Suppressor macrophage (primary cell): ENCODE measurements around the gene MTSS2.
A peak's percentile ranks its signal among the peaks of the same experiment; 100 is the strongest.
"Not testable (repeated sequence)": the region's sequence is repeated elsewhere in the genome, so short reads cannot be mapped to it uniquely, and the experiment has no call there.

Source experiments
- DNase-seq, 4 experiments: peaks; one replicate each; pipeline ENCODE4 v3.0.0-alpha.2; 2020 to 2022

The MTSS2 gene

DNA sequence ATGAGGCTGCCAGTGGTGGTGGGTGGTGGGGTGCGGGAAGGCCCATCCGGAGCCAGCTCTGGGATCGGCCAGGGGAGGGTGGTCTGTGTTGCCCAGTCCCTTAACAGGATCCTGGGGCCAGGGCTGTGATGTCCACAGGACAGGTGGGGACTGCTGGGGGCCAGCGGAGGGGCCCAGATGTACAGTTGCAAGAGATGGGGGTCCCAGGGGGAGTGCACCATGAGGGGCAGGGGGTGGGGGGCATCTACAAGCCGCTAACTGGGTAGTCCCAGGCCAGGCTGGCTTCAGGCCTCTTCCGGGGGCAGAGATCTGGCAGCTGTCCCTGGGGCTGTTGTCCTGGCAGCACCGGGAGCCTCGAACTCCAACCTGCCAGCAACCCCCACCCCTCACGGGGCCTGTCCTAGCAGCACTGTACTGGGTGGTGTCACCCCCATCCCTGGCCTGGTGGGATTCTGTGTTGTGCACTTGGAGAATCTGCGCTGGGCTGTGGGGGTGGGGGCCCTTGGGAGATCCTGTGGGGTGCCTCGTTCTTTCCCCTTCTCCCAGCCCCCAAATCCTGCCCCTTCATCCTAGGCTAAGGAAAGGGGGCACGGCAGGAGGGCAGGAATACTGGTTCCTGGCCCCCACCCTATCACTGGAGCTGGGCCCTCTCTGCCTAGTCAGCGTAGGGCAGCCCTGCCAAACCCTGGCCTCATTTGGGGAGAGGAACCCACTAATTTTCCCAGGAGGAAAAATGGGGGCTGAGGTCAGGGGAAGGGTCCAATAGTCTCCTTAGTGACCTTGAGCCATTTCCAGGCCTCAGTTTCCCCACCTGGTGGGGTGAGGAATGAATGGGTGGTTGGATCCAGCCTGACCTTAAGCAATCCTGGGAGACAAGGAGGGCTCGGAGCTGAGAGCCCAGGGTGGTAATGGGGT, 1.4 kb downstream of the MTSS2 start:
- no peak for DNase-seq

DNA sequence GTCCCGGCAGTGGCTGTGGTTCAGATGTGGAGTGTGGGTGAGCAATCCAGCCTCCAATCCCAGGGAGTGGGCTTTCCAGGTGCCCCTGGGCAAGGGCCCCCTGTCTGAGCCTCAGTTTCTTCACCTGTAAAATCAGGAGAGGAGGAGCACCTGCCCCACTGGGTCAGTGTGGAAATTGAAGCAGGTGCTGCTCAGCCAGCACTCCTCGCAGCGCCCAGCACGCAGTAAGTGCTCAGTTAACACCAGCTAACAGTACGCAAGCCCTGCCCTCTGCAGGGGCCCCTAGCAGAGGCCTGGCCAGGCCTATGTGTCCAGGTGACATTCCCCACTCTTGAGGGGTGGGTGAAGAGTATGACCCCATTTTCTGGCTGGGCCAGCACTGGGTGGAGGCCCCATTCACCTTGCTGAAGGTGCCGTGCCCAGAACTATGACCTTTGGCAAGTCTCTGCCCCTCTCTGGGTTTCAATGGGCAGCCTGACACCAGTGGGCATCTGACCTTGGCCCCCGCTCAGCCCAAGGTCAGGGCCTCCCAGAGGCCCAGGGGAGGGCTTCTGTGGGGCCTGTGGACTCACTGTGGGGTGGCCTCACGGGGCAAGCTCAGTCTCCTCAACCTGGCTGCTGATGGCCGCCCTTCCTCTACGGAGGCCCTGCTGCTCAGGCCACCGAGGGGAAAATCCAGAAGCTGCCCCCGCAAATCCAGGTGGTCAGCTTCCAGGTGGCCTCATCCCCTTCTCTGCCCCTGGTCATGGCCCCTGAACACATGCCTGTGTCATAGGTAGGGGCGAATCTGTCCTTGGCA, 2.5 kb downstream of the MTSS2 start:
- DNase-seq: no peak

DNA sequence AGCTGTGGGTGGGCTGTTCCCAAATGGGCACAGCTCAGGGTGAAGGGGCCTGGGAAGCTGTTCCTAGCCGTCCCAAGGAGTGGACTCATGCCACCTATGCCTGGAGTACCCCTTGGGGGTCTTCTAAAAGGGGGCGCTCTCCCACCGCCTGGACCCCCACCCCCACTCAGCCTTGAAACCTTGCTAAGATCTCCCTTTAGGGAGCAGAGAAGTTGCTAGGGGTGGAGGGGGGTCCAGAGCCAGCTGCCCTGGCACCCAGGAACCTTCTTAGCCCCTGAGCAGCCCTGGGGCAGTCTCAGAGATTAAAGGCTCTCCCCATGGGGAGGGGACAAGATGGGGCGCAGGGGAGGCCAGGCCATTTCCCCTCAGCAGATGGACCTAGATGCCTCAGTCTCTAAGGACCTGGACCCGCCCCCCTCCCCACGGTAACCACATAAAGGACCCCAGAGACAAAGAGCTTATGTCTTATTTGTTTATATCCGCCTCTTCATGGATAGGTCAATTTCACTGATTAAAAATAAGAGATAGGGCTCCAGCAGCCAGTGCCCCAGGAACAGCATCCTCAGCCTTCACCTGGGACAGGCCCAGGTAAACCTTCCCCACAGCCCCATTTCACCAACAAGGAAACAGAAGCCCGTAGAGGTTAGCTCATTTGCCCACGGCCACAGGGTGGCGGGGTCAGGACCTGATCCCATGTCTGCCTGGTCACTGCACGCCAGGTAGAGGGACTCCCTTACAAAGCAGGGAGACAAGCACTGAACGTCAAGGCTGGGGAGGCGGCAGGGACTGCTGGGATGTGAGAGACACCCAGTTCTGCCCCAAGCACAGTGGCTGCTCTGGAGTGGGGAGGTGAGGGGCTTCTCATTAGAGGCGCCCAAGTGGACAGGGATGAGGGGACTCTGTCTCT, 3.4 kb downstream of the MTSS2 start:
- no peak for DNase-seq

DNA sequence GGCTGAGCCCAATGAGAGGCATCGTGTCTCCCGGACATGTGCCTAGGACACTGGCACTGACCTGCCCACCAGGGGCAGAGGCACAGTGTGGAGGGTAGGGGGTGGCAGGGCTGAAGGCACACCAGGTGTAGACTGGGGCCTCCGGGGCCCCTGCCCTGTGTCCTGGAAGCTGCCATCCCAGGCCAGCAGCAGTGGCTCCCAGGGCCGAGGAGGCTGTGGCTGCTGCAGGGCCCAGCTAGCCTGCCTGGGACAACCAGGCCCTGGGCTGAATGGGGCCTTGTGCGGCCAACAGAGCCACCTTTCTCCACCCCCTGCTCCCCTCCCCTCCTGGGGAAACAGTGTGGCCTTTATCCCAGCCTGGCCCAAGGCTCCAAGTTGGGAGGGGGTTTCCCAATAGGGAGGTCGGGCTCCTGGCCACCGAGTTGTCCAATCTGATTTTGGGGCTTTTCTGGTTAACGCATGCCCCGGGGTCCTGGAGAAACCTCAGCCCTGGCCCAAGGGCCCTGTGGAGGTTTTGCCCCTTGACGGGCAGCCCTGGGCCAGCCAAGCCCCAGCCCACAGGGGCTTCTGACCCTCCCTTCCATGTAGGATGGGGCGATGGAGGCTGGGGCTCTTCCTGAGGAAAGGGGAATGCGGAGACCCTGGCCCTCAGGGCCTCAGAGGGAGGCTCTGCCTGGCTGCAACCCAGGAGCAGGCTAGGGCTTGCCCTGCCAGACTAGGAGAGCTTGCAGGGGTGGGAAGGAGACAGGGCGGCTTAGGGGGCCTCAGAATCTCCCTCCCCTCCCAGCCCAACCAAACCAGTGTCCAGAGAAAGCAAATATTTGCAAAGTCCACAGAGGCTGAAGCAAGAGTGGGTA, 4.2 kb downstream of the MTSS2 start:
- no peak for DNase-seq

DNA sequence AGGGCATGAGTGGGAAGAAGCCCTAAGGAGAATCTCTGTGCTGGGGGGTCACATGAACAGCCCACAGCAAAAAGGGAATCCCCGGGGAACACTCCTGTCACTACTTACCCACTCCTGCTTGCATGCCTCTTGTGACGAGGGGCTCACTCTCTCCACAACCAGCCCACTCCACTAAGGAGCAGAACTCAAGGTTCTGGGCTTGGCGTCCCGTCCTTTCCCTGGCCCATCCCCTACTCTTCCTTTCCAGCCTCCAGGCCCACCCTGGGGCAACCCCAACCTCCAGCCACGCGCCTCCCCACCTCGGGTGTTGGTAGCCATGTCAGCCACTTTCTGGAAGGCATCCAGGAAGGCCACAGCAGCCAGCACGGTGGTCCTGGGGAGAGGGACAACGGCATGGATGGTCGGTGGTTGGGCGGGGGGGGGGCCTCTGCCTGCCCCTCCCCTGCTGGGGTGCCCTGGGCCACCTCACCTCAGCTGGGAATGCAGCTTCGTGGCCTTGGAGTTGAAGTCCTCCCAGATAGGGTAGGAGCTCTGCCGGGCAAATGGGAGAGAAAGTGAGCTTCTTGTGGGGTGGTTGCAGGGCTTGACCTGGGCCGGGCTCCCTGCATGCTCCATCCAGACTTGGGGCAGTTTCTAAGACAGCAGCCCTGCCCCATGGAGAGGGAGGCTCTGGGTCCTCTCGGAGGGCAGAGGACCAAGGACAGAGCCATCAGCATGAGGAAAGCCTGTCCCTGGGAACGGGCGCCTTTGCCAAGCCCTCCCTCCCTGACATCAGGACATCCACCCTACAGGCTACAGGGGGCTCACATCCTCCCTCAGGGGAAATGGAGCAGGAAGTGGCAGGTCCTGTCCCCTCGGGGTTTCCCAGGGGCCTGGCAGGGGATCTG, 5.1 kb downstream of the MTSS2 start:
- DNase-seq: no peak

DNA sequence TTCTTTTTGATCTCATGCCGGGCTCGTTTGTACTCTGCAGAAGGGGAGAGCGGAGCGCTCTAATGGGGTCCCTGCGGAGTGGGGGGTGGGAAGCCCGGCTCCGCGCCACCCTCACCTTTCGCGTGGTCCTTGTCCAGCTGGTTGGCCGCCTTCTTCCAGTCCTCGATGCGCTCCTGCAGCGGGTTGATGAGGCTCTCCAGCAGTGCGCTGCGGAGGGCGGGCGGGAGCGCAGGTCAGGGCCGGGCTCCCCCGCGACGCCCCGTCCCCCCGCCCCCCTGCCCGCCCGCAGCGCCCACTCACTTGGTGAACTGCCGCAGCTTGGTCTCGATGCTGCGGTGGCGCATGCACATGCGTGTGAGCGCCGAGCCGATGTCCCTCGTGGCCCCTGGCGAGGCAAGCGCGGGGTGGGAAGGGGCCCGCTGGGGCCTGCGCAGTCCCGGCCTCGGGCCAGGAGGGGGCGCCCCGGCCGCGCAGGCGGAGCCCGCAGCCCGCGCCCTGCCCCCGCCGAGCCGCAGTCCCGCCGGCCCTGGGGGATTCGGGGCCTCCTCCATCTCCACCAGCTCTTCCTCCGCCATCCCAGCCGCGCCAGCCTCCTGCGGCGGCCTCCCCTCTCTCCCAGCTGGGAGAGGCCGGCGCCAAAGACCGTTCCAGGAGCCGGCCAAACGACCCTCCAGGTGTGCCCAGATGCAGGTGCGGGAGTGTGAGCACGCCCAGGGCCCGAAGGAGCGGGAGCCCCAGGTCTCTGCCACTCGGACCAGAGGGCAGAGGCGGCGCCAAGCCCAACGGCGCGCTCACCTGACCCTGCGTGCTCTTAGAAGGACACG, 6.0 kb downstream of the MTSS2 start:
- DNase-seq: peak in 1 of 4 experiments; percentile 35

DNA sequence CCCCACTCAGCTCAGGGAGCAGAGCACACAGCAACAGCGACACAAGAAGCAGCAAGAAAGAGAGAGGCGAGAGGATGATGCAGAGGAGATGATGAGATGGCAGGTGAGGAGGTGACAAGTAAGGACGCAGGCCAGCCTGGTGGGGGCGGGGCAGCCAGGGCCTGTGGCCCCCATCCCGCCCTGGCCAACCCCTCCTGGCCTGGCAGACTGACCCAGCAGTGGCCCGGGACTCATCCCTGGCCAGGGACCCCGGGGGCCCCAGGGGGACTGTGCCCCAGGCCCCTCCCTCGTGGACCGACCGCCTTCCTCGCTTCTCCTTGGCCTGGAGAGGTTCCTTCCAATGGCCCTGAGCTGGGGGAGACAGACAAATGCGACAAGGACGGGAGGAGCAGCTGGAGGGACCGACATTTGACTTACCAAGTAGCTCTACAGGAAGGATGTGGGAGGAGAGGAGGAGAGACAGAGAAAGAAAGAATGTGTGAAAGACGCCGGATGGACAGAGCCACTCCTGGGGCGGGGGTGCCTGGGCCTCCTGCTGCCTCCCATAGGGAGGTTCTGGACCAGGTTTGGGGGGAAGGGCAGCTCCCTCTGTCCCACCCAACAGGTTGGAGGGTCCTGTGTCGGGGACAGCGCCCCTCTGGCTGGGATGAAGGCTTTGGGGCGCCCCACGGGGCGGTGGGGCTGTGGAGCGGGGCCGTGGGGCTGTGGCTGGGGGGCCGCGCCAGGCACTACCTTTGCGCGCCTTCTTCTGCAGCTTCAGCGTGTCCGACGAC, 6.8 kb downstream of the MTSS2 start:
- DNase-seq: no peak

DNA sequence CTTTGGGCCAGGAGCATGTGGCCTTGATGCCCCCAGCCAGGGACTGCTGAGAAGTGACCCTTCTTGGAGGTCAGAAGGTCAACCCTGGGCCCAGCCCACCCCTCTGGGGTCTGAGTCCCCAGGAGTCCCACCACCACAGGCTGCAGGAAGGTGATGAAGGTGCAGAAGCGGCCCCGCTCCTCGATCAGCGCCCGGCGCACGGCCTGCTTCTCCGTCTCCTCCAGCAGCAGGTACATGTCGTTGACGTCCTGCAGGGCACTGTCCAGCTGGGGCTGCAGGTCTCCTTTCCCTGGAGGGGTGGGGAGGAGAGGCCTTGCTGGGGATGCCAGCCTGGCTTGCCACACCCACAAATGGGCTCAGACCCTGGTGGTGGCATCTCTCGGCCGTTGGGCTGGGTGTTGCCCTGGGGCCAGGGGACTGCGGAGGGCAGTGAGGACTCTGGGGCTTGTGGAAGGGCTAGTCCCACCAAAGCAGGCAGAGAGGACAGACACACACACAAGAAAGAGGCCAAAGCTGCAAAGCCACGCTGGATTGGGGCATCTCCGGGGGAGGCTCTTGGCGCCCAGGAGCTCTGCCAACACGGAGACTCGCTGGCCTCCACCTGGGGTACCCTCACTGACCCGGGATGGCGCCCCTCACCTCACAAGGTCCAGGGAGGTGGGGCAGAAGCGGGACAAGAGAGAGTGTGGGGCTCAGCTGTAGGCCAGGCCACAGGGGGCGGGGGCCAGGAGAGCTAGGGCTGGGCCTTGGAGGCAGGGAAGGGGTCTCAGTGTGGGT, 7.5 kb downstream of the MTSS2 start:
- no peak for DNase-seq

DNA sequence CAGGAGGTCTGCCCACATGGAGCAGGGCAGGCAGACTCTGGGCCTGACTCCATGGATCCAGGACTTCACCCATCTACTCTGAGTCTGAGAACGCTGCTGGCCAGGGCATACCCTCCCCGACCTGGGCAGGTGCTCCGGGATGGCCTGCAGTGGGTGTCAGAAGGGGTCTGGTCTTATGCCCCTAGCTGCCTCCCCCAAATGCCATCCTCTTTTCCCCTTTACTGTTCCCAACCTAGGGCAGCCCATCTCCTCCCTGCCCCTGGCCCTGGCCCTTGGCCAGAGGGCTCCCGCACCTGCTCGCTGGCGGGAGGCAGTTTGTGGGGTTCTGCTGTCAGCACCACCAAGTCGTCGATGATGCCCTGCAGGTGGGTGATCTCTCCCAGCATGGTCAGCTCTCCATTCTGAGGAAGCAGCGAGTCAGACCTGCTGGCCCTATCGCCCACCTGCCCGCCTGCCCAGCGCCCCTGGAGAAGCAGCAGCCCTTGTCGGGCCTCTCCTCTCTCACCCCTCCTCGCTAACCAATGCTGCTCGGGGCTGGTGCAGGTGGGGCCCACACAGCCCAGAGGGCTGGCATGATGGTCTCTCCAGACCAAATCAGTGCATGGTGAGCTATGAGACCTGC, 8.2 kb downstream of the MTSS2 start:
- no peak for DNase-seq

DNA sequence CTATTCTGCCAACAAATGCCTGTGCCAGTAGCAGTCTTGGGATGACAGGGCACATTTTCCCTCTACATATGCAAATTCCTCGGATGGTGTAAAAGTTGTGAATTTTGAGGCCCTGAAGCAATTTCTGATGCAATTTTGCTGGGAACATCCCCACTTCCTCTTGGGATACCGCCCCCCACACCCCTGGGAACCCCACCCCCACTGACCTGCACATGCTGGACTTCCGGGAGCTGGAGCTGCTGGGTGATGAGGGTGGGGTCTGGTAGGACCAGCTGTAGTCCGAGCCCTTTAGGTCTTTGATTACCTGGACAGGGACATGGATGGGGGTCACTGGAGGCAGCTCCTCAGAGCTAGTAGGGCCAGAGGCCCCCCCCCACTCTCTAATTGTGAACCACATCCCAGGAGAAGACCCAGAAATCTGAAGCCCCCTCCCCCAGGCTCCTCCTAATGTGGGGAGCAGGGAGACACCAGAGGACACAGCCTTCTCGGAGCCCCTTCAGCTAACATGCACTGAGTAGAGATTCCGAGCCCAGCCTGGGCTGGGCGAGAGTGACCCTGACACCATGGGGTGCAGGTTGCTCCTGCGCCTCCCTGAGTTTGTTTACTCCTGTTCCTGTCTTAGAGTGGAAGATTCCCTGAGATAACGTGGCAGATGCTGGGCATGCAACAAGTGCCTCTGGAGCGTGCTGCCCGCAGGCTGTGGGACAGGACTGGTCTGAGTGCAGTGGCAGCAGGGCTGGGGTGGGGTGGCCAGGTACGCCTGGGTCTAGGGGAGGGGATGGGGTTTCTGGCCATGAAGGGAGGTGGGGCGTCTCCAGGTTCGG, 9.0 kb downstream of the MTSS2 start:
- DNase-seq: no peak

DNA sequence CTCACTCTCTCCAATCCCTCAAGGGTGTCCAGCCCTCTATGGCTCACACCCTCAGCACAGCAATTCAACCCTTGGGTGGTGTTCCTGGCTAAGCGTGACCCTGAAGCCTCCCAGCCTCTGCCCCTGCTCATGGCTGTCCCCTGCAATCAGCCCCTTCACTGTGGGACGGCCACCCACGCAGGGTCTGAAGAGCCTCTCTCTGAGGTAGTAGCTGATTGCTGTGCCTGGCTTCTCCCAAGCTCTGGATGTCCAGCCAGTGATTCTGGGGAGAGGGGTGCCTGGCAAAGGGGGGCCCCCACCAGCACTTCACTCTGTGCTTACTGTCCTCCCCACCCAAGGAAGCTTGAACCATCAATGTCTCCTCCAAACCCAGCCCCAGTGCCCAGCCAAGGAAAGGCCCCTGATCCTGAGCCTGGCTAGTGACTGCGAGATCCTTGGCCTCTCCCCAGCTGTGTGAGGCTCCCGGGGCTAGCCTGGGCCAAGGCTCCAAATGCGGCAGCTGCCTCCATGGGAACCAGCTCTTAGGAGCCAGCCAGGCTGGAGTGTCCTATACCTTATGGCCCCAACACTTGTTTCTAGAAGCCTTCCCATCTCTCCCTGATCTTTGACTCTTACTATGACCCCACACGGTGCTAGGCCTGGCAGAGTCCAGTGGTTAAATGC, 9.9 kb downstream of the MTSS2 start:
- no peak for DNase-seq

DNA sequence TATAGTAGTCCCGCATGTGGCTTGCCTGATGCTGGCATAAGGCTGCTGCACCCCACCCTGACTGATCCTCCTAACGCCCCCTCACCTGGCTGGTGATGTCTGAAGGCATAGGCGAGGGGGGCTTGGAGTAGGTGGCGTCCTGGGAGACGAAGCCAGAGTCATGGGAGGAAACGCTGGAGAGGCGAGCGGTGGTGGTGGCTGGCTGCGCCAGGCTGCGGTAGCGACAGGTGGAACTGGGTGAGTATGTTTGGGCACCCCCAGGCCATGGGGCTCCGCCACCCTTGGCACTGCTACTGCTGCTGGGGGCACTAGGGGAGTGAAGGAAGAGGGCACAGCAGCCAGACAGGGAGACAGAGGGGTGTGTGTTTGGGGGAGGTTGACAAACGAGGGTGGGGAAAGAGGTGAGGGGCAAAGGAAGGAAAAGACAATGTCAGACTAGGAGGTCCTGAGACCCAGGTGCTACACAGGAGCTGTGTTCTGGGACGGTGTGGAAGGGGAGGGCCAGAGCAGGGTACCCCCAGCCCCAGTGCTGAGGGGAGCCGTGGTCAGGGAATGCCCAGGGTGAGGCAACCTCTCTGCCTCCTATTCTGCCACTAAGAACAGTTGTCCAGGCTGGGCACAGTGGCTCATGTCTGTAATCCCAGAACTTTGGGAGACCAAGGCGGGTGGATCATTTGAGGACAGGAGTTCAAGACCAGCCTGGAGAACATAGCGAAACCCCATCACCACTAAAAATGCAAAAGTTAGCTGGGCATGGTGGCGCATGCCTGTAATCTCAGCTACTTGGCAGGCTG, 11.4 kb downstream of the MTSS2 start:
- DNase-seq: no peak

DNA sequence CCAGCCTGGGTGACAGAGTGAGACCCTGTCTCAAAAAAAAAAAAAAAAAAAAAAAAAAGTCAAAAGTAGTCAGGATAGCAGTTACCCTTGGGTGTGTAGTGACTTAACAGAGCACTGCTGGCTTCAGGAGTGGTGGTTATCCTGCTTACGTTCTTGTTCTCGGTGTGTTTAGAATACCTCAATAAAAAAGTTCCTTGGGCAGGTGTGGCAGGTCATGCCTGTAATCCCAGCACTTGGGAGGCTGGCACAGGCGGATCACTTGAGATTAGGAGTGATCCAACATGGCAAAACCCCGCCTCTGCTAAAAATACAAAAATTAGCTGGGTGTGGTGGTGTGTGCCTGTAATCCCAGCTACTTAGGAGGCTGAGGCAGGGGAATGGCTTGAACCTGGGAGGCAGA, 14.9 kb downstream of the MTSS2 start:
- not testable (repeated sequence) for DNase-seq

DNA sequence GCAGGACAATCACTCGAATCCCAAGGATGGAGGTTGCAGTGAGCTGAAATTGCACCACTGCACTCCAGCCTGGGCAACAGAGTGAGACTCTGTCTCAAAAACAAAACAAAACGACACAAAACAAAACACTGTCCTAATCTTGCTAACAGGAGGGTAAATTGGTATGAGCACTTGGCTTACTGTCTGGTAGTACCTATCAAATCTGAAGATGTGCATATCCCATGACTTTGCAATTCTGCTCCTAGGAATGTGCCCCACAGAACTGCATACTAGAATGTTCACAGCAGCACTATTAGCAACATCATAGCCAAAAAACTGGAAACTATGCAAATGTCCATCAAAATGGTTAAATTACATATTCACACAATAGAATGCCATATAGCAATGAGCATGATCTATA, 15.7 kb downstream of the MTSS2 start:
- DNase-seq: no peak
